ENCODE results near the gene LUC7L3. TPM values are rescaled to one million over a fixed set of nuclear protein-coding genes. Genes with fewer than 3 reads are reported as not detected.

The LUC7L3 gene
- total RNA-seq, 1 donor from 2014 or later: 62.4 TPM

Other genes starting within 250 kb of the LUC7L3 start
- gene RSAD1, start 240.7 kb upstream of the LUC7L3 start, total RNA-seq (ENCODE audit: insufficient read depth, low replicate concordance): 42.4 TPM
- gene MYCBPAP, start 211.2 kb upstream of the LUC7L3 start, total RNA-seq (ENCODE audit: insufficient read depth, low replicate concordance): not detected
- gene EPN3, start 186.9 kb upstream of the LUC7L3 start, total RNA-seq (ENCODE audit: insufficient read depth, low replicate concordance): 1.2 TPM
- 71.3 TPM for gene SPATA20, start 172.4 kb upstream of the LUC7L3 start, total RNA-seq (ENCODE audit: insufficient read depth, low replicate concordance)
- 1.9 TPM for gene CACNA1G, start 158.9 kb upstream of the LUC7L3 start, total RNA-seq (ENCODE audit: insufficient read depth, low replicate concordance)
- gene ABCC3, start 84.7 kb upstream of the LUC7L3 start, total RNA-seq (ENCODE audit: insufficient read depth, low replicate concordance): 16.9 TPM
- 30.1 TPM for gene ANKRD40, start 11.7 kb upstream of the LUC7L3 start, total RNA-seq (ENCODE audit: insufficient read depth, low replicate concordance)
- 2.9 TPM for gene ANKRD40CL, start 47.9 kb downstream of the LUC7L3 start, total RNA-seq (ENCODE audit: insufficient read depth, low replicate concordance)
- 1.9 TPM for gene WFIKKN2, start 116.0 kb downstream of the LUC7L3 start, total RNA-seq (ENCODE audit: insufficient read depth, low replicate concordance)
- gene TOB1, start 146.8 kb downstream of the LUC7L3 start, total RNA-seq (ENCODE audit: insufficient read depth, low replicate concordance): 17.3 TPM